Omental fat pad (tissue), 4 donors: ENCODE results near the gene VSIG10L. TPM values are rescaled to one million over a fixed set of nuclear protein-coding genes. Genes with fewer than 3 reads are reported as not detected.

Experiments
- ATAC-seq: fragments of 150-250 bp; one replicate; pipeline ENCODE4 v1.9.1; 2016; ENCODE audit warnings: mild to moderate bottlenecking, moderate library complexity; ENCODE audit not compliant: low FRiP score
- DNase-seq: peaks from one replicate; pipeline ENCODE4 v3.0.0-alpha.2; 2019; ENCODE audit warnings: low spot score
- CTCF ChIP-seq, 3 donors: fragments of 450-650 bp; IDR thresholded peaks; one replicate each; pipeline ENCODE4 v1.5.1; 2016 to 2017; ENCODE audit warnings: antibody characterized with exemption in 3 of 3, mild to moderate bottlenecking in 3 of 3, moderate library complexity in 2 of 3
- total RNA-seq, 4 donors: library from RNA; depleted of rRNA; stranded (reverse); fragments of >200 nt; gene quantifications; one replicate each; pipeline ENCODE4 v1.1.0, GENCODE V29; 2016

Gene VSIG10L
- total RNA-seq, 4 donors from 2014 or later = 0.47 to 1.0 (median 0.98) TPM

GRCh38 chr19:51354742-51355148, 12.8 kb upstream of the VSIG10L start:
- TF ChIP-seq CTCF (IDR thresholded peaks at IDR 0.05) = no peak
- no peak for ATAC-seq
- DNase-seq = no peak

- no peak for ATAC-seq
- no peak for TF ChIP-seq CTCF (IDR thresholded peaks at IDR 0.05)
- no peak for DNase-seq
Measured at GRCh38 chr19:51354103-51354741, 12.3 kb upstream of the VSIG10L start.

DNA sequence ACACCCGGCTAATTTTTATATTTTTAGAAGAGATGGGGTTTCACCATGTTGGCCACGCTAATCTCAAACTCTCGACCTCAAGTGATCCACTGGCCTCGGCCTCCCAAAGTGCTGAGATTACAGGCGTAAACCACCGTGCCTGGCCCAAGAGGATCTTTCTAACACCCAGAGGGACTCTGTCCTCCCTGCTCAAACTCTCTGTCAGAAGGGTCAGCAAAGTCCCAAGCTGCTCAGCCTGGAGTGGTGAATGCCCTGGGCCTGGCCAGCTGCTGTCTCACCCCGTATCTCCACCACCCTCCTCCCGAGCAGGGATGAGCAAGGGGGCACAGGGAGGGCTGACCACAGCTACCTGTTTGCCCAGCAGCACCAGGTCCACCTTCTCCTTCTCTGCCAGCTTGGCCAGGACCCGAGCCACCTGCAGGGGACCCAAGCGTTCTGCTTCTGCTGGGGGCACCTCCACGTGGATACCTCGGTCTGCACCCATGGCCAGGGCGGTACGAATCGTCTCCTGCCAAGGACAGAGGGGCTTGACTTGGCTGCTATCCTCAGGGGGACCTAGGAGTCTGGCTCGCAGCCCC, 10.9 kb upstream of the VSIG10L start:
- ATAC-seq (no peak), DNase-seq (no peak)
- TF ChIP-seq CTCF (IDR thresholded peaks at IDR 0.05) = no peak

DNA sequence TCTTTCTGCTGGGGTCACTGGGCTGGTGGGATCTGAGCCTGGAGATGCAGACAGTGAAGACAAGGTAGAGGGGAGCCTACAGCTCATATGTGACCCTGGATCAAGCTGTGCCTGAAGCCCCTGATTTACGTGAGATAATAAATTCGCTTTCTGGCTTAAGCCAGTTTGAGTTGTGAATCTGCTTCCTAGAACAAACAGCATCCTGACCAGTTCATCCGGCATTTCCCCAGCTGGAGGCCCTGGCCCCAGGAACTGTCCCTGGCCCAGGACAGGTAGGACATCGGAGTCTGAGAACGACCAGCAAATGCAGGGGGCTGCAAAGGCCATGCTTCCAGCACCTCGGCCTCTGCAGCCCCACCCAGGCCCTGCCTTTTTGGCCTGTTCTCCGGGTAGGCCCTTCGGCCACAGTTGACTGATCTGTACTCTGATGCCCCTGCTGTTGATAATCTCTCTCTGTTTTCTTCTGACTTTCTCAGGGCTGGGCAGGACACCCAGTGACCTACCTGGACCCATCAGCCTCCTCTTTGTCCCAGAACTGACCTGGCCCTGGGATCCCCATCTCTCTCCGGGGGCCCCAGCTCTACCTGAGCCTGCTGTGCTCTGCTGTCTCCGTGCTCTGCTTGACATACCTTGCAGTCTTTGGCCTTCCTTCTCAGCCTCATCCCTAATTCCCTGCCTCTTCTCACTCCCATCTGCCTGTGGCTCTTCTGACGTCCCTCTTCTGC, 9.5 kb upstream of the VSIG10L start:
- no peak for TF ChIP-seq CTCF (IDR thresholded peaks at IDR 0.05)
- no peak for ATAC-seq
- no peak for DNase-seq

GRCh38 chr19:51347209-51347928, 5.4 kb upstream of the VSIG10L start:
- no peak for TF ChIP-seq CTCF (IDR thresholded peaks at IDR 0.05)
- DNase-seq (no peak), ATAC-seq (no peak)

DNA sequence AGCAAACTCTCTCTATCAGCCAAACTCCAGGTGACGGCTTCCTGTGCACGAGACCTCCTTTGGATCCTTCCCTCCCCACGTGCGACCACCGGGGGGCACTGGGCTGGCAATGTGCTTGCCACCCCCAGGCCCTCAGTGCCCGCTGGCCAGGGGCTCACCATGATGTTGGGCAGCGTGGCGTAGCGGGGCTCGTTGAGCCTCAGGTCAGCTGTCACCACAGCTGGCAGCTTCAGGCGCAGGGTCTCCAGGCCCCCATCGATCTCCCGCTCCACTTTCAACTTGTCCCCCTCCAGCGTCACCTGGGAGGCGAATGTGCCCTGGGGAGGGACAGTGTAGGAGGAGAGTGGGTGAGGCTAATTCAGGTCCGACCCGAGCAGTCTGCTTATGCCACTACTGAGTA, 4.8 kb upstream of the VSIG10L start:
- TF ChIP-seq CTCF (IDR thresholded peaks at IDR 0.05) = no peak
- ATAC-seq = no peak

More for the DNA sequence above, 4.8 kb upstream of the VSIG10L start:
- no peak for DNase-seq
